ENCODE data around the gene TSPAN14. TPM values are rescaled to one million over a fixed set of nuclear protein-coding genes. Genes with fewer than 3 reads are reported as not detected.

The TSPAN14 gene
- total RNA-seq, 1 experiment from 2014 or later, result 46.8 TPM

GRCh38 chr10:80567292-80567691 is 113.2 kb downstream of the TSPAN14 start:
- no peak for DNase-seq

More at GRCh38 chr10:80567292-80567691, 113.2 kb downstream of the TSPAN14 start:
- Histone ChIP-seq H3K23ac (ENCODE audit: insufficient read length, low read depth, low read length) (no peak overlapping the region), H4K91ac (ENCODE audit: insufficient read length, low read depth, low read length) (no peak overlapping the region), H3K56ac (ENCODE audit: insufficient read length, low read depth, low read length) (no peak overlapping the region), H4K5ac (ENCODE audit: insufficient read length, low read depth, low read length) (no peak overlapping the region), H2AK5ac (ENCODE audit: insufficient read length, low read length) (no peak overlapping the region), H2BK12ac (ENCODE audit: insufficient read length, low read depth, low read length) (no peak overlapping the region), H3K9ac (ENCODE audit: extremely low read depth, insufficient read length, low read length) (no peak overlapping the region), H4K20me1 (ENCODE audit: control insufficient read depth, insufficient read depth, insufficient read length) (no peaks in the 10 kb centered on the region), H3T11ph (ENCODE audit: low read length) (no peak overlapping the region), H4K8ac (replicated peaks; ENCODE audit: insufficient read length, low read depth, low read length) (no peak overlapping the region), H3K27ac (ENCODE audit: insufficient read length, low read depth, low read length) (no peak overlapping the region), H3K79me1 (ENCODE audit: insufficient read depth, low read depth, low read length, poor library complexity, severe bottlenecking) (no peaks in the 10 kb centered on the region), H2BK5ac (ENCODE audit: insufficient read length, low read length) (no peak overlapping the region), H2BK15ac (ENCODE audit: low read depth, low read length) (no peak overlapping the region), H3K4me1 (ENCODE audit: insufficient read depth, low read length) (no peaks in the 10 kb centered on the region), H3K23me2 (ENCODE audit: insufficient read length, low read depth, low read length, poor library complexity, severe bottlenecking) (no peaks in the 10 kb centered on the region), H2BK20ac (ENCODE audit: low read depth, low read length, poor library complexity, severe bottlenecking) (no peak overlapping the region), H2AFZ (ENCODE audit: low read length) (no peak overlapping the region), H3K18ac (ENCODE audit: insufficient read length, low read depth, low read length) (no peak overlapping the region), H3K14ac (ENCODE audit: insufficient read depth, low read length) (no peak overlapping the region), H3K79me2 (ENCODE audit: insufficient read depth, low read length) (no peaks in the 10 kb centered on the region), H3K4ac (ENCODE audit: low read depth, low read length) (no peak overlapping the region), H3K27me3 (ENCODE audit: insufficient read depth, low read length) (no peaks in the 10 kb centered on the region), H2BK120ac (ENCODE audit: low read depth, low read length, poor library complexity, severe bottlenecking) (no peak overlapping the region), H3K4me2 (ENCODE audit: insufficient read depth, insufficient read length, low read length) (no peak overlapping the region), H3K9me3 (ENCODE audit: control insufficient read depth, low read depth, low read length) (no peaks in the 10 kb centered on the region)
- Mint-ChIP-seq H3K36me3 (ENCODE audit: insufficient read depth in 1 of 3, low read depth in 3 of 3) (no peaks in the 10 kb centered on the region), H3K9me3 (peaks cover 0 to 2% of the 10 kb centered on the region in 2 experiments; a peak in 1 of 5 replicates), H3K4me3 (no peak overlapping the region), H3K27ac (no peak overlapping the region), H3K4me1 (no peaks in the 10 kb centered on the region), H3K27me3 (ENCODE audit: low read depth) (peaks cover 3% of the 10 kb centered on the region)
- no CpG with 5 or more reads among the region's 2 CpGs for WGBS (ENCODE audit: extremely low coverage, insufficient read length, low lambda C conversion rate)
- TF ChIP-seq CTCF (conservative IDR thresholded peaks at IDR 0.05), result no peak; the same call in 2 of the 3 replicates
